ENCODE measurements around the gene ZNF286A.

- TF ChIP-seq ETV6 (CRISPR knock-in tag; conservative IDR thresholded peaks at IDR 0.05) (no peak), KDM5A (IDR thresholded peaks at IDR 0.05; ENCODE audit: borderline replicate concordance, low read length) (no peak), CTCF (CRISPR knock-in tag; IDR thresholded peaks at IDR 0.05) (no peak), TEAD2 (CRISPR knock-in tag; IDR thresholded peaks at IDR 0.05) (no peak), ZSCAN29 (CRISPR knock-in tag; conservative IDR thresholded peaks at IDR 0.05) (no peak), AGO2 (optimal IDR thresholded peaks at IDR 0.05; ENCODE audit: low read depth, low read length) (no peak), TP53 (CRISPR knock-in tag; conservative IDR thresholded peaks at IDR 0.05) (no peak)
Observed at GRCh38 chr17:15652960-15653359, 46.6 kb upstream of the ZNF286A start.

Data from HepG2 (cell line).